Stimulated activated CD8-positive, alpha-beta memory T cell treated with anti-CD3 and anti-CD28 coated beads, Interleukin-12 subunit alpha, Interleukin-12 subunit beta, amount 100 ng/mL, for 4 hours (primary cell): ENCODE data around the gene MAGEA12.
"Not testable (repeated sequence)": the region's sequence is repeated elsewhere in the genome, so short reads cannot be mapped to it uniquely, and the experiment has no call there.

Source experiments
- DNase-seq: peaks from one replicate; pipeline ENCODE4 v3.0.0-alpha.2; 2020; ENCODE audit warnings: low read depth

MAGEA12 gene, protein sequence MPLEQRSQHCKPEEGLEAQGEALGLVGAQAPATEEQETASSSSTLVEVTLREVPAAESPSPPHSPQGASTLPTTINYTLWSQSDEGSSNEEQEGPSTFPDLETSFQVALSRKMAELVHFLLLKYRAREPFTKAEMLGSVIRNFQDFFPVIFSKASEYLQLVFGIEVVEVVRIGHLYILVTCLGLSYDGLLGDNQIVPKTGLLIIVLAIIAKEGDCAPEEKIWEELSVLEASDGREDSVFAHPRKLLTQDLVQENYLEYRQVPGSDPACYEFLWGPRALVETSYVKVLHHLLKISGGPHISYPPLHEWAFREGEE

DNA sequence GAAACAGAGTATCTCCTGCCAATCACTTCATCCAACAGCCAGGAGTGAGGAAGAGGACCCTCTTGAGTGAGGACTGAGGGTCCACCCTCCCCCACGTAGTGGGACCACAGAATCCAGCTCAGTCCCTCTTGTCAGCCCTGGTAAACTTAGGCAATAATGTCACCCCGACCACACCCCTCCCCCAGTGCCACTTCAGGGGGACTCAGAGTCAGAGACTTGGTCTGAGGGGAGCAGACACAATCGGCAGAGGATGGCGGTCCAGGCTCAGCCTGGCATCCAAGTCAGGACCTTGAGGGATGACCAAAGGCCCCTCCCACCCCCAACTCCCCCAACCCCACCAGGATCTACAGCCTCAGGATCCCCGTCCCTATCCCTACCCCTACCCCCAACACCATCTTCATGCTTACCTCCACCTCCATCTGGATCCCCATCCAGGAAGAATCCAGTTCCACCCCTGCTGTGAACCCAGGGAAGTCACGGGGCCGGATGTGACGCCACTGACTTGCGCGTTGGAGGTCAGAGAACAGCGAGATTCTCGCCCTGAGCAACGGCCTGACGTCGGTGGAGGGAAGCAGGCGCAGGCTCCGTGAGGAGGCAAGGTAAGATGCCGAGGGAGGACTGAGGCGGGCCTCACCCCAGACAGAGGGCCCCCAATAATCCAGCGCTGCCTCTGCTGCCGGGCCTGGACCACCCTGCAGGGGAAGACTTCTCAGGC is at the start of gene MAGEA12, which contains the start of gene CSAG1:
MAGEA12 (plus strand) TSS at position 497 of the 715 bp plus-strand sequence. CDS start 2,405 bp downstream, outside the sequence.
CSAG1 (minus strand) TSS at position 461 of the 715 bp plus-strand sequence. CDS start 1,261 bp downstream, outside the sequence.
- no peak for DNase-seq

DNA sequence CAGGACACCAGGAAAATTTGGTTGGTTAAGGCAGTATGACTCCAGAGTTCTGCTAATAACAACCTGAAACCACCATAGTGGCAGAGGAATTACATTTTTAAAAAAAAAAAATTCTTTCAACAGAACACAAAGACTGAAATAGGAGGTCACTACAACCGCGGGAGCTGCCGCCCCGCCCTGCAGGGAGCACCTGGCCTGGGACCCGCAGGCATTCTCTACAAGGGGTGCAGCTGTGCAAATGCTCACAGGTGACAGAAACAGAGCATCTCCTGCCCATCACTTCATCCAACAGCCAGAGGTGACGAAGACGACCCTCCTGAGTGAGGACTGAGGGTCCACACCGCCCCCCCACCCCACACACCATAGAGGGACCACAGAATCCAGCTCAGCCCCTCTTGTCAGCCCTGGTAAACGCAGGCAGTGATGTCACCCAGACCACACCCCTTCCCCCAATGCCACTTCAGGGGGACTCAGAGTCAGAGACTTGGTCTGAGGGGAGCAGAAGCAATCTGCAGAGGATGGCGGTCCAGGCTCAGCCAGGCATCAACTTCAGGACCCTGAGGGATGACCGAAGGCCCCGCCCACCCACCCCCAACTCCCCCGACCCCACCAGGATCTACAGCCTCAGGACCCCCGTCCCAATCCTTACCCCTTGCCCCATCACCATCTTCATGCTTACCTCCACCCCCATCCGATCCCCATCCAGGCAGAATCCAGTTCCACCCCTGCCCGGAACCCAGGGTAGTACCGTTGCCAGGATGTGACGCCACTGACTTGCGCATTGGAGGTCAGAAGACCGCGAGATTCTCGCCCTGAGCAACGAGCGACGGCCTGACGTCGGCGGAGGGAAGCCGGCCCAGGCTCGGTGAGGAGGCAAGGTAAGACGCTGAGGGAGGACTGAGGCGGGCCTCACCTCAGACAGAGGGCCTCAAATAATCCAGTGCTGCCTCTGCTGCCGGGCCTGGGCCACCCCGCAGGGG is 35.3 kb upstream of the MAGEA12 start, which contains the start of gene MAGEA3:
MAGEA3 (plus strand) TSS at position 843 of the 980 bp plus-strand sequence. CDS start 2,039 bp downstream, outside the sequence.
- not testable (repeated sequence) for DNase-seq

DNA sequence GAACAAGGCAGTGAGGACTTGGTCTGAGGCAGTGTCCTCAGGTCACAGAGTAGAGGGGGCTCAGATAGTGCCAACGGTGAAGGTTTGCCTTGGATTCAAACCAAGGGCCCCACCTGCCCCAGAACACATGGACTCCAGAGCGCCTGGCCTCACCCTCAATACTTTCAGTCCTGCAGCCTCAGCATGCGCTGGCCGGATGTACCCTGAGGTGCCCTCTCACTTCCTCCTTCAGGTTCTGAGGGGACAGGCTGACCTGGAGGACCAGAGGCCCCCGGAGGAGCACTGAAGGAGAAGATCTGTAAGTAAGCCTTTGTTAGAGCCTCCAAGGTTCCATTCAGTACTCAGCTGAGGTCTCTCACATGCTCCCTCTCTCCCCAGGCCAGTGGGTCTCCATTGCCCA is 33.2 kb upstream of the MAGEA12 start:
- not testable (repeated sequence) for DNase-seq

DNA sequence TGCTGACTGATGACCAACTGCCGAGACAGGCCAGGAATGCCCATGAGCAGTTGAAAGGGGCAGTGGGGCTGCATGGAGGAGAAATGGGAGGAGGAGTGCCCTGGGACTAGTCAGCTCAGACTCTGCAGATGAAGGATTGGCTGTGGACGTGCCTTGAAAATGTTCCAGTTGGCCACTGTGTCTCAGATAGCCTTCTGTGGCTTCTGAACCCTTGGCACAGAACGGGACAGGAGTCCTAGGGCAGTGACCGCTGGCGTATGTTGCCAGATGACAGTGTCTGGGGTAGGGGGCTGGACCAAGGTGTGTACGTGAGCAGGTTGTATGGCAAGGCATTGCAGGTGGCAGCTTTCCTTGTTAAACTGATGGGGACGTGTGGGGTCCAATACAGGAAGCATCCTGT is 27.1 kb upstream of the MAGEA12 start:
- not testable (repeated sequence) for DNase-seq

DNA sequence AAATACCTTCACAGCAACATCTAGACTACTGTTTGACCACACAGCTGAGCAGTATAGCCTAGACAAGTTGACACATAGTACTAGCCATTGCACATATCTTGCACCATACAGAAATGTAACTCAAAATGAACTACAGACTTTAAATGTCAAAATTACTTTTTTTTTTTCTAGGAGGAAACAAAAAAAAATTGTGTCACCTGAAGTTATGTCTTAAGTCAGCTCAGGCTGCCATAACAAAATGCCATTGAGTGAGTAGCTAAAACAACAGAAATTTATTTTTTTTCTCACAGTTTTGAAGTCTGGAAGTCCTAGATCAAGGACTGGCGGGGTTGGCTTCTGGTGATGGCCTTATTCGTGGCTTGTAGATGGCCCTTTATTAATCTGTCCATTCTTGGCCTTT is 24.4 kb upstream of the MAGEA12 start, which contains the start of gene CSAG2:
CSAG2 (minus strand) TSS at position 101 of the 400 bp plus-strand sequence. CDS start 161 bp downstream, outside the sequence.
- not testable (repeated sequence) for DNase-seq

DNA sequence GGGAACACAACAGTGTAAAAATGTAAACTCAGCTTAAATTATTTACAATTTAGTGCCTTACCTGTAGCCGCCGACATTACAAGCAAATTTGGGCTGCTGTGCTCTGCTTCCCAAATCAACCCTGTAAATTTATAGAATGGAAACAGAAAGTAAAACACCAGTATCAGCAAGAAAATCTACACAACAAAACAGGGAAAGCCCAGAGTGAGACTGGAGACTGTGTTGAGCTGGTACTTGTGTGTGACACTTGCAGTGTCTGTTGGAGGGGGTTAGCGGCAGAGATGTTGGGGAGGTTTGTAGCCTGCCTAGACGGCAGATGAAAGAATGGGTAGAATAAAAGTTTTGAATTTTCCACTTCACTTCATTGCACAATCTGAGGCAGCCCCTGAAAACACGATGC is 20.4 kb upstream of the MAGEA12 start:
- not testable (repeated sequence) for DNase-seq

DNA sequence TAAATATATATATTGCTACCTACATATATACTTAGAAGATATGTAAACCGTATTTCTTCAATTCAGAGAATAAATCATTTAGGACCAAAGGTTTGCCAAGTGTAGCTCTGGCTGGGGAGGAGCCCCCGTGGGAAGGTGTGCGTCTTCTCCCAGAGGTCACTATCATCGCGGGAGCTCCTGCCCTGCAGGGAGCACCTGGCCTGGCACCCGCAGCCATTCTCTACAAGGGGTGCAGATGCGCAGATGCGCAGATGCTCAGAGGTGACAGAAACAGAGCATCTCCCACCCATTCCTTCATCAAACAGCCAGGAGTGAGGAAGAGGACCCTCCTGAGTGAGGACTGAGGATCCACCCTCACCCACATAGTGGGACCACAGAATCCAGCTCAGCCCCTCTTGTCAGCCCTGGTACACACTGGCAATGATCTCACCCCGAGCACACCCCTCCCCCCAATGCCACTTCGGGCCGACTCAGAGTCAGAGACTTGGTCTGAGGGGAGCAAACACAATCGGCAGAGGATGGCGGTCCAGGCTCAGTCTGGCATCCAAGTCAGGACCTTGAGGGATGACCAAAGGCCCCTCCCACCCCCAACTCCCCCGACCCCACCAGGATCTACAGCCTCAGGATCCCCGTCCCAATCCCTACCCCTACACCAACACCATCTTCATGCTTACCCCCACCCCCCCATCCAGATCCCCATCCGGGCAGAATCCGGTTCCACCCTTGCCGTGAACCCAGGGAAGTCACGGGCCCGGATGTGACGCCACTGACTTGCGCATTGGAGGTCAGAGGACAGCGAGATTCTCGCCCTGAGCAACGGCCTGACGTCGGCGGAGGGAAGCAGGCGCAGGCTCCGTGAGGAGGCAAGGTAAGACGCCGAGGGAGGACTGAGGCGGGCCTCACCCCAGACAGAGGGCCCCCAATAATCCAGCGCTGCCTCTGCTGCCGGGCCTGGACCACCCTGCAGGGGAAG is 19.5 kb upstream of the MAGEA12 start, which contains the start of gene MAGEA2B:
MAGEA2B (plus strand) TSS at position 814 of the 973 bp plus-strand sequence. CDS start 2,479 bp downstream, outside the sequence.
- not testable (repeated sequence) for DNase-seq

DNA sequence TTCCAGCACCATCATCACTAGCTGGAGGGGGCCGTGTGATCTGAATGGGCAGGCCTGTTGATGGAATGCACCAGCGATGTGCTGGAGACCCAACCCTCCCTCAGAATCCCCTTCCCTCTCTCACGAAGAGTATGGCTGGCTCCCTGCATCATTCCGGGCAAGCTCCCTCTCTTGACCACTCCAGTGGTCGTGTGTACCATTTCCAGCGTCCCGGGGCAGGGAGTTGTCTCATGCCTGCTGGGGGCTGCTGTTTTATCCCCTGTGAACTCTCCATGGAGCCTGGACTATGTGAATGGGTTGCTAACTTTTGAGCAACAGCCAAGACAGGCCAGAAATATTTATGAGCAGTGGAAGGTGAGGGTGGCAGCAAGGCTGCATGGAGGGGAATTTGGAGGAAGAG is 8.1 kb upstream of the MAGEA12 start:
- DNase-seq, result no peak

DNA sequence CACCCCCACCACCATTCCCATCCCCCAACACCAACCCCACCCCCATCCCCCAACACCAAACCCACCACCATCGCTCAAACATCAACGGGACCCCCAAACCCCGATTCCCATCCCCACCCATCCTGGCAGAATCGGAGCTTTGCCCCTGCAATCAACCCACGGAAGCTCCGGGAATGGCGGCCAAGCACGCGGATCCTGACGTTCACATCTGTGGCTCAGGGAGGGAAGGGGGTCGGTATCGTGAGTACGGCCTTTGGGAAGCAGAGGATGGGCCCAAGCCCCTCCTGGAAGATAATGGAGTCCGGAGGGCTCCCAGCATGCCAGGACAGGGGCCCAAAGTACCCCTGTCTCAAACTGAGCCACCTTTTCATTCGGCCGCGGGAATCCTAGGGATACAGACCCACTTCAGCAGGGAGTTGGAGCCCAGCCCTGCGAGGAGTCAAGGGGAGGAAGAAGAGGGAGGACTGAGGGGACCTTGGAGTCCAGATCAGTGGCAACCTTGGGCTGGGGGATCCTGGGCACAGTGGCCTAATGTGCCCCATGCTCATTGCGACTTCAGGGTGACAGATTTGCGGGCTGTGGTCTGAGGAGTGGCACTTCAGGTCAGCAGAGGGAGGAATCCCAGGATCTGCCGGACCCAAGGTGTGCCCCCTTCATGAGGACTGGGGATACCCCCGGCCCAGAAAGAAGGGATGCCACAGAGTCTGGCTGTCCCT is 744 bp downstream of the MAGEA12 start:
- DNase-seq, result not testable (repeated sequence)

DNA sequence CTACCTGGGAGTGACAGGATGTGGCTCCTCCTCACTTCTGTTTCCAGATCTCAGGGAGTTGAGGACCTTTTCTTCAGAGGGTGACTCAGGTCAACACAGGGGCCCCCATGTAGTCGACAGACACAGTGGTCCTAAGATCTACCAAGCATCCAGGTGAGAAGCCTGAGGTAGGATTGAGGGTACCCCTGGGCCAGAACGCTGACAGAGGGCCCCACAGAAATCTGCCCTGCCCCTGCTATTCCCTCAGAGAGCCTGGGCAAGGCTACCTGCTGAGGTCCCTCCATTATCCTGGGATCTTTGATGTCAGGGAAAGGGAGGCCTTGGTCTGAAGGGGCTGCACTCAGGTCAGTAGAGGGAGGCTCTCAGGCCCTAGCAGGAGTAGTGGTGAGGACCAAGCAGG is 1.5 kb downstream of the MAGEA12 start:
- no peak for DNase-seq

DNA sequence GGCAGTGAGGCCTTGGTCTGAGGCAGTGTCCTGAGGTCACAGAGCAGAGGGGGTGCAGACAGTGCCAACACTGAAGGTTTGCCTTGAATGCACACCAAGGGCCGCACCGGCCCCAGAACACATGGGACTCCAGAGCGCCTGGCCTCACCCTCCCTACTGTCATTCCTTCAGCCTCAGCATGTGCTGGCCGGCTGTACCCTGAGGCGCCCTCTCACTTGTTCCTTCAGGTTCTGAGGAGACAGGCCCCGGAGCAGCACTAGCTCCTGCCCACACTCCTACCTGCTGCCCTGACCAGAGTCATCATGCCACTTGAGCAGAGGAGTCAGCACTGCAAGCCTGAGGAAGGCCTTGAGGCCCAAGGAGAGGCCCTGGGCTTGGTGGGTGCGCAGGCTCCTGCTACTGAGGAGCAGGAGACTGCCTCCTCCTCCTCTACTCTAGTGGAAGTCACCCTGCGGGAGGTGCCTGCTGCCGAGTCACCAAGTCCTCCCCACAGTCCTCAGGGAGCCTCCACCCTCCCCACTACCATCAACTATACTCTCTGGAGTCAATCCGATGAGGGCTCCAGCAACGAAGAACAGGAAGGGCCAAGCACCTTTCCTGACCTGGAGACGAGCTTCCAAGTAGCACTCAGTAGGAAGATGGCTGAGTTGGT is 2.4 kb downstream of the MAGEA12 start:
- no peak for DNase-seq

DNA sequence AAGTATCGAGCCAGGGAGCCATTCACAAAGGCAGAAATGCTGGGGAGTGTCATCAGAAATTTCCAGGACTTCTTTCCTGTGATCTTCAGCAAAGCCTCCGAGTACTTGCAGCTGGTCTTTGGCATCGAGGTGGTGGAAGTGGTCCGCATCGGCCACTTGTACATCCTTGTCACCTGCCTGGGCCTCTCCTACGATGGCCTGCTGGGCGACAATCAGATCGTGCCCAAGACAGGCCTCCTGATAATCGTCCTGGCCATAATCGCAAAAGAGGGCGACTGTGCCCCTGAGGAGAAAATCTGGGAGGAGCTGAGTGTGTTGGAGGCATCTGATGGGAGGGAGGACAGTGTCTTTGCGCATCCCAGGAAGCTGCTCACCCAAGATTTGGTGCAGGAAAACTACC is 3.0 kb downstream of the MAGEA12 start:
- DNase-seq, result not testable (repeated sequence)

DNA sequence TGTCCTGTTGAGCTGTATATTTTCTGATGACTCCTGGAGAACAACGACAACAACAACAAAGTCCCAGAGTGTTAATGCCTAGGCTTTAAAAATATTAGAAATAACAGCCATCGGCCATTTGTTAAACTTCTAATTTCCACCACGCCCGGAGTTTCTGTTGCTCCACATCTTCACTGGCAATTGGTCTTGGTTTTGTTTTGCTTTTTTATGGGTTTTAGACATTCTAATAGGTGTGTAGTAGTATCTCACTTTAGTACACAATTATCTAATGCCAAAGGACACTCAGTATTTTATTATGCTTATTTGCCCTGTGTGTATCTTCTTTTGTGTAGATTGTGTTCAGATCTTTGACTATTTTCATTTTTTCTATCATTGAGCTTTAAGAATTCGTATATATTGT is 5.0 kb downstream of the MAGEA12 start:
- no peak for DNase-seq

DNA sequence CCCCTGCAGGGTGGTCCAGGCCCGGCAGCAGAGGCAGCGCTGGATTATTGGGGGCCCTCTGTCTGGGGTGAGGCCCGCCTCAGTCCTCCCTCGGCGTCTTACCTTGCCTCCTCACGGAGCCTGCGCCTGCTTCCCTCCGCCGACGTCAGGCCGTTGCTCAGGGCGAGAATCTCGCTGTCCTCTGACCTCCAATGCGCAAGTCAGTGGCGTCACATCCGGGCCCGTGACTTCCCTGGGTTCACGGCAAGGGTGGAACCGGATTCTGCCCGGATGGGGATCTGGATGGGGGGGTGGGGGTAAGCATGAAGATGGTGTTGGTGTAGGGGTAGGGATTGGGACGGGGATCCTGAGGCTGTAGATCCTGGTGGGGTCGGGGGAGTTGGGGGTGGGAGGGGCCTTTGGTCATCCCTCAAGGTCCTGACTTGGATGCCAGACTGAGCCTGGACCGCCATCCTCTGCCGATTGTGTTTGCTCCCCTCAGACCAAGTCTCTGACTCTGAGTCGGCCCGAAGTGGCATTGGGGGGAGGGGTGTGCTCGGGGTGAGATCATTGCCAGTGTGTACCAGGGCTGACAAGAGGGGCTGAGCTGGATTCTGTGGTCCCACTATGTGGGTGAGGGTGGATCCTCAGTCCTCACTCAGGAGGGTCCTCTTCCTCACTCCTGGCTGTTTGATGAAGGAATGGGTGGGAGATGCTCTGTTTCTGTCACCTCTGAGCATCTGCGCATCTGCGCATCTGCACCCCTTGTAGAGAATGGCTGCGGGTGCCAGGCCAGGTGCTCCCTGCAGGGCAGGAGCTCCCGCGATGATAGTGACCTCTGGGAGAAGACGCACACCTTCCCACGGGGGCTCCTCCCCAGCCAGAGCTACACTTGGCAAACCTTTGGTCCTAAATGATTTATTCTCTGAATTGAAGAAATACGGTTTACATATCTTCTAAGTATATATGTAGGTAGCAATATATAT is 20.4 kb downstream of the MAGEA12 start, which contains the start of gene MAGEA2:
MAGEA2 (minus strand) TSS at position 157 of the 965 bp plus-strand sequence. CDS start 2,479 bp downstream, outside the sequence.
- DNase-seq, result not testable (repeated sequence)

DNA sequence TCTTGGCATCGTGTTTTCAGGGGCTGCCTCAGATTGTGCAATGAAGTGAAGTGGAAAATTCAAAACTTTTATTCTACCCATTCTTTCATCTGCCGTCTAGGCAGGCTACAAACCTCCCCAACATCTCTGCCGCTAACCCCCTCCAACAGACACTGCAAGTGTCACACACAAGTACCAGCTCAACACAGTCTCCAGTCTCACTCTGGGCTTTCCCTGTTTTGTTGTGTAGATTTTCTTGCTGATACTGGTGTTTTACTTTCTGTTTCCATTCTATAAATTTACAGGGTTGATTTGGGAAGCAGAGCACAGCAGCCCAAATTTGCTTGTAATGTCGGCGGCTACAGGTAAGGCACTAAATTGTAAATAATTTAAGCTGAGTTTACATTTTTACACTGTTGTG is 21.3 kb downstream of the MAGEA12 start:
- not testable (repeated sequence) for DNase-seq

DNA sequence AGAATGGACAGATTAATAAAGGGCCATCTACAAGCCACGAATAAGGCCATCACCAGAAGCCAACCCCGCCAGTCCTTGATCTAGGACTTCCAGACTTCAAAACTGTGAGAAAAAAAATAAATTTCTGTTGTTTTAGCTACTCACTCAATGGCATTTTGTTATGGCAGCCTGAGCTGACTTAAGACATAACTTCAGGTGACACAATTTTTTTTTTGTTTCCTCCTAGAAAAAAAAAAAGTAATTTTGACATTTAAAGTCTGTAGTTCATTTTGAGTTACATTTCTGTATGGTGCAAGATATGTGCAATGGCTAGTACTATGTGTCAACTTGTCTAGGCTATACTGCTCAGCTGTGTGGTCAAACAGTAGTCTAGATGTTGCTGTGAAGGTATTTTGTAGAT is 25.4 kb downstream of the MAGEA12 start, which contains the start of gene CSAG3:
CSAG3 (plus strand) TSS at position 301 of the 400 bp plus-strand sequence.
- DNase-seq, result not testable (repeated sequence)

DNA sequence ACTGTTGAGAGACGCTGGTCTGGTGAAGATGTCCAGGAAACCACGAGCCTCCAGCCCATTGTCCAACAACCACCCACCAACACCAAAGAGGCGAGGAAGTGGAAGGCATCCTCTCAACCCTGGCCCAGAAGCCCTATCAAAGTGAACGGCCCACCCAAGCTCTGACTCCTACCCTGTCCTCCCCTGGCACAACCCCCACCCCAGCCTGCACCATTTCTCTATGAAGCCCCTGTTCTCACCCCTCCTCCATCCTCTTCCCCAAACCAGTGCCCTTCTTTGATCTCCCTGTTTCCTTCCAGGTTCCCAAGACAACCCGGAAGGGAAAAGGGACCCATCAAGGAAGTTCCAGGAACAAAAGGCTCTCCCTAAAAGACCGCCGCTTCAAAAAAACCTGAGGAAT is 26.0 kb downstream of the MAGEA12 start:
- DNase-seq, result not testable (repeated sequence)

DNA sequence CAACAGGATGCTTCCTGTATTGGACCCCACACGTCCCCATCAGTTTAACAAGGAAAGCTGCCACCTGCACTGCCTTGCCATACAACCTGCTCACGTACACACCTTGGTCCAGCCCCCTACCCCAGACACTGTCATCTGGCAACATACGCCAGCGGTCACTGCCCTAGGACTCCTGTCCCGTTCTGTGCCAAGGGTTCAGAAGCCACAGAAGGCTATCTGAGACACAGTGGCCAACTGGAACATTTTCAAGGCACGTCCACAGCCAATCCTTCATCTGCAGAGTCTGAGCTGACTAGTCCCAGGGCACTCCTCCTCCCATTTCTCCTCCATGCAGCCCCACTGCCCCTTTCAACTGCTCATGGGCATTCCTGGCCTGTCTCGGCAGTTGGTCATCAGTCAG is 28.0 kb downstream of the MAGEA12 start:
- DNase-seq, result not testable (repeated sequence)
